Astrocyte (in vitro differentiated cells and primary cell): ENCODE results near the gene MFAP3. TPM values are rescaled to one million over a fixed set of nuclear protein-coding genes. Genes with fewer than 3 reads are reported as not detected.

Source experiments
- DNase-seq: peaks from one replicate; pipeline ENCODE4 v3.0.0-alpha.2; 2010; ENCODE audit warnings: low read depth
- FAIRE-seq: peaks from 2 replicates; lab custom pipeline; 2011; peaks lifted over from hg19 to GRCh38; lab: Jason Lieb, UNC
- H2AFZ ChIP-seq: 2 replicates; pipeline ENCODE4 v1.6.0; 2012; ENCODE audit warnings: low read depth, low read length, inconsistent platforms
- H3K27ac ChIP-seq: 2 replicates; pipeline ENCODE4 v1.5.1; 2011; ENCODE audit warnings: low read depth, low read length, inconsistent platforms
- H3K27me3 ChIP-seq: 2 replicates; pipeline ENCODE4 v1.6.0; 2011; ENCODE audit warnings: low read length, inconsistent platforms; ENCODE audit not compliant: insufficient read depth
- H3K36me3 ChIP-seq: 2 replicates; pipeline ENCODE4 v1.5.1; 2011; ENCODE audit warnings: low read length, inconsistent platforms; ENCODE audit not compliant: insufficient read depth
- H3K4me1 ChIP-seq: 2 replicates; pipeline ENCODE4 v1.5.1; 2011; ENCODE audit warnings: low read length, inconsistent platforms; ENCODE audit not compliant: insufficient read depth
- H3K4me2 ChIP-seq: 2 replicates; pipeline ENCODE4 v1.6.0; 2012; ENCODE audit warnings: low read length, inconsistent platforms
- H3K4me3 ChIP-seq: 2 replicates; pipeline ENCODE4 v1.5.1; 2011; ENCODE audit warnings: low read depth, mild to moderate bottlenecking, low read length, inconsistent platforms; ENCODE audit not compliant: insufficient read depth
- H3K79me2 ChIP-seq: 2 replicates; pipeline ENCODE4 v1.6.0; 2012; ENCODE audit warnings: mild to moderate bottlenecking, low read length, inconsistent platforms; ENCODE audit not compliant: insufficient read depth
- H3K9ac ChIP-seq: 2 replicates; pipeline ENCODE4 v1.6.0; 2012; ENCODE audit warnings: mild to moderate bottlenecking, low read length, inconsistent platforms
- H3K9me3 ChIP-seq: 2 replicates; pipeline ENCODE4 v1.5.1; 2012; ENCODE audit warnings: low read depth, mild to moderate bottlenecking, low read length, inconsistent platforms; ENCODE audit not compliant: insufficient read depth
- H4K20me1 ChIP-seq: 2 replicates; pipeline ENCODE4 v1.6.0; 2012; ENCODE audit warnings: low read length, inconsistent platforms; ENCODE audit not compliant: insufficient read depth
- H3K27ac Mint-ChIP-seq: one replicate; pipeline ENCODE4 v1.8.0; 2021; ENCODE audit warnings: mild to moderate bottlenecking, mixed read lengths; ENCODE audit not compliant: unreplicated experiment
- H3K27me3 Mint-ChIP-seq: one replicate; pipeline ENCODE4 v1.8.0; 2021; ENCODE audit warnings: low read depth, mixed read lengths; ENCODE audit not compliant: unreplicated experiment
- H3K36me3 Mint-ChIP-seq: one replicate; pipeline ENCODE4 v1.8.0; 2021; ENCODE audit warnings: low read depth, mixed read lengths; ENCODE audit not compliant: unreplicated experiment
- H3K4me1 Mint-ChIP-seq: one replicate; pipeline ENCODE4 v1.8.0; 2021; ENCODE audit warnings: low read depth, mixed read lengths; ENCODE audit not compliant: unreplicated experiment
- H3K4me3 Mint-ChIP-seq: one replicate; pipeline ENCODE4 v1.8.0; 2021; ENCODE audit warnings: mild to moderate bottlenecking, moderate library complexity, mixed read lengths; ENCODE audit not compliant: unreplicated experiment
- H3K9me3 Mint-ChIP-seq: one replicate; pipeline ENCODE4 v1.8.0; 2021; ENCODE audit warnings: mild to moderate bottlenecking, mixed read lengths; ENCODE audit not compliant: unreplicated experiment
- CTCF ChIP-seq: IDR thresholded peaks from 2 replicates; pipeline ENCODE4 v1.5.1; 2011; ENCODE audit warnings: low read depth, mild to moderate bottlenecking, inconsistent platforms, low read length, moderate library complexity; ENCODE audit not compliant: insufficient read depth
- EZH2 ChIP-seq: IDR thresholded peaks from 2 replicates; pipeline ENCODE4 v1.6.1; 2012; ENCODE audit warnings: mild to moderate bottlenecking, low read length, inconsistent platforms; ENCODE audit not compliant: insufficient read depth
- total RNA-seq: library from RNA; stranded (reverse); gene quantifications from 2 replicates; pipeline ENCODE4 v1.2.1, GENCODE V29; 2021

MFAP3 gene
- total RNA-seq, 1 donor from 2014 or later: 45.8 TPM

DNA sequence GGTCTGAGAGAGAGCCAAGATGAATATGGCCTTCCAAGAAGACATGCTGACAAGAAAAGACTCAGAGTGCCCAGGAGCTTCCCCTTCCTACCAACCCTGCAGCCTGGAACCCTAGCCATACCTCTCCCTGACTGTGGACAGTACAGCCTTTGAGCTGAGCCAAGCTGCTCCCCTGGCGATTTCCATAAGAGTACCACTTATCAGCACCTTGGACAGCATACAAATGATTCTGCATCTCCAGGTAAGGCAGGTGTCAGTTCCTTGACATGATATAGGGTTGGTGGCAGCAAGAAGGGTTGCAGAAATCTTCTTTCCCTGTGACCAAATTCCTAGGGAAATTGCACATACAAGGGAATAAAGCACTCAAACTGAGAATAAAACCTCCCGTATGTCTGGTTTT lies 58.3 kb downstream of the MFAP3 start:
- TF ChIP-seq CTCF: no peak
- no peak for TF ChIP-seq EZH2
- no peaks in the 10 kb centered on the region for H3K4me1 ChIP-seq
- peaks cover 15% of the 10 kb centered on the region for H3K27me3 Mint-ChIP-seq
- no peaks in the 10 kb centered on the region for H3K36me3 ChIP-seq
- no peak overlapping the region for H3K4me2 ChIP-seq
- no peak for FAIRE-seq
- H3K79me2 ChIP-seq: no peaks in the 10 kb centered on the region
- no peak overlapping the region for H2AFZ ChIP-seq
- no peak overlapping the region for H3K27ac ChIP-seq
- H3K9ac ChIP-seq: no peak overlapping the region
- H4K20me1 ChIP-seq: no peaks in the 10 kb centered on the region
- DNase-seq: no peak
- H3K27ac Mint-ChIP-seq: no peak overlapping the region
- peaks cover 16% of the 10 kb centered on the region for H3K27me3 ChIP-seq
- H3K4me3 ChIP-seq: no peak overlapping the region
- H3K9me3 Mint-ChIP-seq: peaks cover 4% of the 10 kb centered on the region
- no peaks in the 10 kb centered on the region for H3K36me3 Mint-ChIP-seq
- peaks cover 12% of the 10 kb centered on the region for H3K4me1 Mint-ChIP-seq
- H3K4me3 Mint-ChIP-seq: no peak overlapping the region
- no peaks in the 10 kb centered on the region for H3K9me3 ChIP-seq

DNA sequence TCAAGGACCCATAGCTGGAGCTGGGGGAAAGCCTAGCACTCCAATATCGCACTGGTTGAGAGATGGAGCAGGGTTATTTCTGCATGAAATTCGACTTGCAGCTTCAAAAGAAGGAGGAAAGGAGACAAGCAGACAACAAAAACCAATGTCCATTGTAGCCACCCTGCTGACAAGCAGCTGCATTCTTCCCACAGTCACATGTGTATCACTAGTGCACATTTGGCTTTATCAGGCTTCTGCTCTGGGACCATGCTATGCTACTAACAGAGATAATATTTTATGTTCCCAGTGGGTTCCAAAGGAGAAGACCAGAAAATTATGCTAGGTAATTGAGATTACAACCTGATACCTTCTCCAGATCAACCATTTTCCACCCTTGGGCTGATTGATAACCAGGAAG lies 59.7 kb downstream of the MFAP3 start:
- no peak overlapping the region for H3K27ac ChIP-seq
- H3K4me2 ChIP-seq: no peak overlapping the region
- TF ChIP-seq EZH2: no peak
- no peak for TF ChIP-seq CTCF
- Mint-ChIP-seq H3K36me3 (peaks cover 2% of the 10 kb centered on the region), H3K27me3 (peaks cover 18% of the 10 kb centered on the region), H3K4me3 (no peak overlapping the region), H3K4me1 (no peaks in the 10 kb centered on the region), H3K9me3 (peaks cover 4% of the 10 kb centered on the region), H3K27ac (no peak overlapping the region)
- H3K9ac ChIP-seq: no peak overlapping the region
- no peak overlapping the region for H2AFZ ChIP-seq
- H3K36me3 ChIP-seq: no peaks in the 10 kb centered on the region
- H4K20me1 ChIP-seq: no peaks in the 10 kb centered on the region
- no peak overlapping the region for H3K4me3 ChIP-seq
- DNase-seq: no peak
- peaks cover 15% of the 10 kb centered on the region for H3K27me3 ChIP-seq
- no peaks in the 10 kb centered on the region for H3K9me3 ChIP-seq
- no peak for FAIRE-seq
- no peaks in the 10 kb centered on the region for H3K4me1 ChIP-seq
- H3K79me2 ChIP-seq: no peaks in the 10 kb centered on the region

- Mint-ChIP-seq H3K4me3 (no peak overlapping the region), H3K9me3 (peaks cover 2% of the 10 kb centered on the region), H3K36me3 (peaks cover 2% of the 10 kb centered on the region), H3K27me3 (peaks cover 5% of the 10 kb centered on the region), H3K27ac (no peak overlapping the region), H3K4me1 (no peaks in the 10 kb centered on the region)
- Histone ChIP-seq H3K27me3 (peaks cover 4% of the 10 kb centered on the region), H3K9ac (no peak overlapping the region), H4K20me1 (no peaks in the 10 kb centered on the region), H3K4me1 (no peaks in the 10 kb centered on the region), H3K27ac (no peak overlapping the region), H3K4me3 (no peak overlapping the region), H2AFZ (no peak overlapping the region), H3K36me3 (no peaks in the 10 kb centered on the region), H3K79me2 (no peaks in the 10 kb centered on the region), H3K9me3 (no peaks in the 10 kb centered on the region), H3K4me2 (no peak overlapping the region)
- FAIRE-seq: no peak
- no peak for DNase-seq
- no peak for TF ChIP-seq CTCF
- no peak for TF ChIP-seq EZH2
Measured at GRCh38 chr5:154101184-154101583, 62.4 kb downstream of the MFAP3 start.
